Right hindlimb (tissue), 1 donor: Measurements from ENCODE around the gene GLB1L2.

ENCODE experiments used
- DNase-seq: peaks from one replicate; pipeline ENCODE4 v3.0.0-alpha.2; 2018

The GLB1L2 gene

GRCh38 chr11:134369656-134370525, 38.1 kb downstream of the GLB1L2 start:
- DNase-seq, result no peak

GRCh38 chr11:134370526-134371435, 39.0 kb downstream of the GLB1L2 start:
- no peak for DNase-seq

- DNase-seq, result no peak
Observed at GRCh38 chr11:134371436-134372185, 39.8 kb downstream of the GLB1L2 start.

GRCh38 chr11:134372536-134372935, 40.7 kb downstream of the GLB1L2 start:
- no peak for DNase-seq

- DNase-seq, result no peak
Observed at GRCh38 chr11:134372961-134373360, 41.2 kb downstream of the GLB1L2 start.

DNA sequence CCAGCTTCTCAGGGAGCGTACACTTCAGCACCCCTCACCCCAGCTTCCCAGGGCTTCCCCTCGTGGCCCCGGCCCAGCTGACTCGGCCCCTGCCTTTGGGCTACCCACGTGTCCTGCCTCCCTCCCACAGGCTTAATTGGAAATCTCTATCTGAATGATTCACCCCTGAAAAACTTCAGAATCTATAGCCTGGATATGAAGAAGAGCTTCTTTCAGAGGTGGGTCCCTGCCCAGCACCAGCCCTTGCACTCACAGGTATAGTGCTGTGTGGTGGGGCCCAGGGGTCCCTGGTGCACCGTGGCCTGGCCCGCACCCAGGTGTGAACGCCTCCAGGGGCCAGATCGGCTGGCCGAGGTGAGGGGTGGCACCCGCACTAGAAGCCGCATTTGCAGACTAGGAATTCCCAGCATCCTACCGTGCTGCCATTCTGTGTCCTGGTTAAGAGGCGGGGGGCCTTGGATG, 41.8 kb downstream of the GLB1L2 start:
- DNase-seq, result no peak

DNA sequence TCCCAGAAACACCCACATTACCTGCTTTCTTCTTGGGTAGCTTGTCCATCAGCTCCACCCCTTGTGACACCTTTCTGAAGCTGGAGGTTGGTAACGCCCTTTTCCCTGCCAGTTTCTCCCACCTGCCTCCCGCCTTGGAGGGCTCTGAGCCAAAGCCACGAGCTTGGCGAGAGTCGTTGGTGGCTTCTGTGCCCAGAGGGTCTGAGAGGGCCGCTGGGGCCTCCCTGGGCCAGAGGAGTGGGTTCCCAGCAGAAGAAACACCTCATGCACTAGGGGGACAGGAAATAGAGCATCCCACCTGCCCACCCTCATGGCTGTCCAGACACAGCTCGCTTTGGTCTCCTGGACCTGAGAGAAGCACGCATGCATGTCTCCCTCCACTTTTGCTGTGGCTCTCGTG, 42.4 kb downstream of the GLB1L2 start:
- DNase-seq, result no peak

DNA sequence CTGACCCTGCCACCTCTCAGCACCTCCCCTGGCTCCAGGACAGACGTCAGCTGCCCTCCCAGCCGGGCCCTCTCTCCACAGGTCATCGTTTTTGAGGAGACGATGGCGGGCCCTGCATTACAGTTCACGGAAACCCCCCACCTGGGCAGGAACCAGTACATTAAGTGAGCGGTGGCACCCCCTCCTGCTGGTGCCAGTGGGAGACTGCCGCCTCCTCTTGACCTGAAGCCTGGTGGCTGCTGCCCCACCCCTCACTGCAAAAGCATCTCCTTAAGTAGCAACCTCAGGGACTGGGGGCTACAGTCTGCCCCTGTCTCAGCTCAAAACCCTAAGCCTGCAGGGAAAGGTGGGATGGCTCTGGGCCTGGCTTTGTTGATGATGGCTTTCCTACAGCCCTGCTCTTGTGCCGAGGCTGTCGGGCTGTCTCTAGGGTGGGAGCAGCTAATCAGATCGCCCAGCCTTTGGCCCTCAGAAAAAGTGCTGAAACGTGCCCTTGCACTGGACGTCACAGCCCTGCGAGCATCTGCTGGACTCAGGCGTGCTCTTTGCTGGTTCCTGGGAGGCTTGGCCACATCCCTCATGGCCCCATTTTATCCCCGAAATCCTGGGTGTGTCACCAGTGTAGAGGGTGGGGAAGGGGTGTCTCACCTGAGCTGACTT, 43.2 kb downstream of the GLB1L2 start:
- no peak for DNase-seq

- no peak for DNase-seq
Observed at GRCh38 chr11:134376150-134376921, 44.5 kb downstream of the GLB1L2 start.

DNA sequence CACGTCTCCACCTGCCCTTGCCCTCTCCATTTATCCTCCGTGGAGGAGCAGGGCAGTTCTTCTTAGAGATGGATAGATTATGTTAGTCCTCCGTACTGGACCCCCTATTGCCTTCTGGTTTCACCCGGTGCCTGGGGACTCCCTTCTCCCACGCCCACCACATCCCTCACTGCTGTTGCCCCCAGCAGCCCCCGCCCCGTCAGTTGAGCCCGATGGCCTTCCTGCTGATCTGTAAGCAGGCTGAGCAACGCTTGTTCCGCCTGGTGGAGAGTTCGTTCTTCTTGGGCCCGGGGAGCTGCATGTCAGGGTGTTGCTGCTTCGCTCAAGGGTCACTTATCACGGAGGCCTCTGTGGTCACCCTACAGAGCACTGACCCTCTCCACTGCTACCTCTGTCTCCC, 46.1 kb downstream of the GLB1L2 start:
- no peak for DNase-seq

GRCh38 chr11:134379241-134379640, 47.5 kb downstream of the GLB1L2 start:
- DNase-seq, result no peak

DNA sequence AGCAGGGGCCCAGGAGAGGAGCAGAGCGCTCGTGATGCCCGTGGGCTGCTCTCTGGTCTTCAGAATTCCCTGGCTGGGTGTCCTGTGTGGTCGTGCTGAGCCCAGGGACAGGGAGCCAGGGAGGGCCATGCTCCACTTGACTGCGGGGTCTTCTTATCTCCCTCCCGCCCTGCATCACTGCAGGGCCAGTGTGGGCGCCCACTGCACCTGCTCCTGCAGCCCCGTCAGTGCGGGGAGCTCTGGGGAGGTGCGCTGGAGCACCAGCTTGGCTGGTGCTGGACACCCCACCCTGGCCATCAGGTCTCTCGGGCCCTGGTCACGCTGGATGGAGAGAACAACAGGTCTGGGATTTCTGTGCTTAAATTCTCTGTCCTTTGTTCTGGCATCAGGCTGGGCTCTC, 48.4 kb downstream of the GLB1L2 start:
- DNase-seq, result no peak

- no peak for DNase-seq
Observed at GRCh38 chr11:134380785-134381184, 49.0 kb downstream of the GLB1L2 start.

- DNase-seq, result no peak
Observed at GRCh38 chr11:134382257-134382656, 50.5 kb downstream of the GLB1L2 start.

DNA sequence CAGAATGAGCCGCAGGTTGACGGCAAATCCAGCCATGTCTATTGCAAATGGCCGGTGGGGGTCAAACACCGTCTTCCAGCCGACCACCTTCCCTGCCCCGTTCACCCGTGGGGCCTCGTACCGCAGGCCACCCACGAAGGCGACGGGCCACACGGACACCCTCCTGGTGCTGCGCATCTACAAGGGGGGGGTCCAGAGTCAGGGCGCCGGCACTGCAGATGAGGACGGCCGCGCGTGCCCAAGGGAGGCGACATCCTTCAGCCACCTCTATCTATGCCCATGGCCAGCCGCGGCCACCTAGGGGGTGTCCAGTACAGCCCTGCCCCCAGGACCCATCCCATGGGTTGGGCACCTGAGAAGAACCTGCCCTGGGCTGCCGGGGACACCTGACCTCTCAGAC, 51.0 kb downstream of the GLB1L2 start:
- no peak for DNase-seq

GRCh38 chr11:134383576-134384221, 51.9 kb downstream of the GLB1L2 start:
- no peak for DNase-seq

DNA sequence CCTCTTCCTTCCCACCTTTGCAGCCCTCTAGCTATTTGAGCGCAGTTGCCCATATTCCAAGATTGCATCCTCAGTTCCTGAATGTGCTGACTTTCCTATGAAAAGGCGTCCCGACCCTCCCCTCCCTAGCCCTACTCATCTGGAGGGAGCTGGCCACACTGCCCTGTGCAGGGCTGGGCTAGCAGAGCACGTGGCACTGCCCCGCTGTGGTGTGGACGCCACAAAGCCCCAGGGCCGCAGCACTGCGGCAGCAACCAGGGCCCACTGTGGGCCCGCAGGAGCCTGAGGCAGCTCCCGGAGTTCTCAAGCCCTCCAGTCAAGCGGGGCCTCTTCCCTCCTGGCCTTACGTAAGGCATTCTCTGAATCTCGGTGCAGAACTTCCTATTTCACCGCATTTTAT, 52.6 kb downstream of the GLB1L2 start:
- no peak for DNase-seq

DNA sequence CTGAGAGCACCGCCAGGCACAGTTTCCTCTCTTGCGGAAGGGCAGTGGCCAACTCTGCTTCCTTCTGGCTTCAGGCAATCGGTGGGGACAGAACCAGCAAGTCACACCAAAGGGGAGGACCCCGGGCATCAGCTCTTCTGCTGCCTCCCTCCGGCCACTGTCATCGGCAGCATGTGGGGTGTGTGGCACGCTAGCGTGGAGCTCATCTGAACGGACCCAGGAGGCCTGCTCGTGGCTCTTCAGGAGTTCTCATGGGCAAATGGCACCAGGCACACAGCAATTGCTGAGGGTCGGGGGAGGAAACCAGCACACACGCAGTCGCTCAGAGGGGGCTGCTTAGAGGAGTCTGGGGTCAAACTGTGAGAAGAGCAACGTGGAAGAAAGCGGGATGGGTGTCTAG, 53.4 kb downstream of the GLB1L2 start:
- DNase-seq, result no peak

GRCh38 chr11:134385774-134386565, 54.2 kb downstream of the GLB1L2 start:
- DNase-seq, result peak; percentile 31

- DNase-seq, result no peak
Observed at GRCh38 chr11:134386945-134387344, 55.2 kb downstream of the GLB1L2 start.
